Naive B cell (primary cell): Measurements from ENCODE around the gene ALOX12B. TPM values are rescaled to one million over a fixed set of nuclear protein-coding genes. Genes with fewer than 3 reads are reported as not detected.
"Not testable (repeated sequence)": the region's sequence is repeated elsewhere in the genome, so short reads cannot be mapped to it uniquely, and the experiment has no call there.

Source experiments
- ATAC-seq, 2 donors: fragments of 150-1000 bp; cut with Tn5 transposase; 2 replicates each; pipeline ENCODE4 v1.10.0; 2021; ENCODE audit warnings: low read depth in 2 of 2, mild to moderate bottlenecking in 2 of 2, moderate library complexity in 2 of 2
- DNase-seq: peaks from one replicate; pipeline ENCODE4 v3.0.0; 2022
- H3K27ac Mint-ChIP-seq, 6 donors: one replicate each; pipeline ENCODE4 v1.8.0; 2020 to 2022; ENCODE audit warnings: mild to moderate bottlenecking in 6 of 6, mixed read lengths in 6 of 6, moderate library complexity in 5 of 6, inconsistent platforms in 2 of 6
- H3K27me3 Mint-ChIP-seq, 3 donors: one replicate each; pipeline ENCODE4 v1.8.0; 2021 to 2022; ENCODE audit warnings: mixed read lengths in 3 of 3, mild to moderate bottlenecking in 1 of 3
- H3K36me3 Mint-ChIP-seq, 2 donors: one replicate each; pipeline ENCODE4 v1.8.0; 2020 to 2022; ENCODE audit warnings: mixed read lengths in 2 of 2, inconsistent platforms in 1 of 2, mild to moderate bottlenecking in 1 of 2
- H3K4me1 Mint-ChIP-seq, 3 donors: one replicate each; pipeline ENCODE4 v1.8.0; 2020 to 2022; ENCODE audit warnings: mixed read lengths in 3 of 3, inconsistent platforms in 1 of 3, mild to moderate bottlenecking in 1 of 3, moderate library complexity in 1 of 3
- H3K4me3 Mint-ChIP-seq, 8 donors: one replicate each; pipeline ENCODE4 v1.8.0; 2020 to 2022; ENCODE audit warnings: mild to moderate bottlenecking in 8 of 8, mixed read lengths in 8 of 8, moderate library complexity in 8 of 8, inconsistent platforms in 2 of 8
- H3K9me3 Mint-ChIP-seq, 7 donors: one replicate each; pipeline ENCODE4 v1.8.0; 2020 to 2022; ENCODE audit warnings: mixed read lengths in 7 of 7, mild to moderate bottlenecking in 5 of 7, inconsistent platforms in 2 of 7, moderate library complexity in 1 of 7
- polyA plus RNA-seq, 6 donors: library from polyadenylated mRNA; unstranded; fragments of 300-500 nt; fragmentation: Illumina TruSeq; gene quantifications; one replicate each; pipeline ENCODE4 v1.2.3, GENCODE V29; 2021; ENCODE audit warnings: low read depth in 6 of 6

ALOX12B gene
- polyA plus RNA-seq, 6 donors from 2014 or later, result 0.45 to 2.4 (median 1.1) TPM; not detected in 2

DNA sequence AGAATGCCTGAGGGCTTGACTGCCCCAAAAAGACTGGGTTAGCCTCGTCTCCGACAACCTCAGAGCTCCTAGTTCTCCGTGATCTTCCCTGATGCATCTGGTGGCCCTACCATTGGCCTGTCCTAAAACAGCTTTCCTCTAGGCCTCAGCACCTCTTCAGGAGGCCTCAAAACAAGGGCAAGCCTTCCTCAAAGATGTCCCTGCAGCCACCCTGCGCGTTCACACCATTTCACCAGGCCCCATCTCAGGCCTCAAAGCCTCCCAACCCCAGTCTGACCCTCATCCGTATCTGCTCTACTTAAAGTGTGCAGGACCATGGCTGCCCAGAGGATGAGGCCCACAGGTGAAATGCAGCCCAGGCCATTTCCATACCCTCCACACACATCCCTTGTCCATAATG lies 23.4 kb upstream of the ALOX12B start:
- peak overlapping the region in 4 of 8 donors; percentile 16 to 54 (median 40) for H3K4me3 Mint-ChIP-seq
- H3K9me3 Mint-ChIP-seq, result peaks cover 0 to 2% (median 0%) of the 10 kb centered on the region in 7 donors
- peaks cover 51 to 69% (median 55%) of the 10 kb centered on the region in 3 donors for H3K27me3 Mint-ChIP-seq
- no peaks in the 10 kb centered on the region for H3K36me3 Mint-ChIP-seq
- no peak for DNase-seq
- H3K27ac Mint-ChIP-seq, result peak overlapping the region in 2 of 6 donors; percentile 39 to 48
- ATAC-seq, result no peak
- H3K4me1 Mint-ChIP-seq, result peaks cover 0 to 8% (median 6%) of the 10 kb centered on the region in 3 donors

DNA sequence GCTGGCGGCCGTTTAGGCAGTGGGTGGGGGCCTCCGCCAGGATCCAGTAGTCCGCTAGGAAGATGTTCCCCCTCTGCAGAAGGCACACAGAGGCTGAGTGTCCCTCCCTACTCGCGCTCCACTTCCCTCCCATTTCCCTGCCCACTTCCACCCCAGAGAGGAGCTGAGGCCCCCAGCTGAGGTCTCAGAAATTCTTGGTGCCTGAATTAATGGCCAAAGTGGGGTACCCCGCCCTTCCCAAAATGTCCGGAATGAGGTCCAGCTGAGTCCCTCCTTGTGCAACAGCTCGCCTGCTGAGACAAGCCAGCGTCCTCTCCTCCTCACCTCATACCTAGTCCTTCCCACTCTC lies 22.9 kb upstream of the ALOX12B start:
- peak overlapping the region in 1 of 6 donors; percentile 48 for H3K27ac Mint-ChIP-seq
- H3K9me3 Mint-ChIP-seq, result peaks cover 0 to 2% (median 0%) of the 10 kb centered on the region in 7 donors
- H3K4me3 Mint-ChIP-seq, result peak overlapping the region in 3 of 8 donors; percentile 40 to 57 (median 54)

DNA sequence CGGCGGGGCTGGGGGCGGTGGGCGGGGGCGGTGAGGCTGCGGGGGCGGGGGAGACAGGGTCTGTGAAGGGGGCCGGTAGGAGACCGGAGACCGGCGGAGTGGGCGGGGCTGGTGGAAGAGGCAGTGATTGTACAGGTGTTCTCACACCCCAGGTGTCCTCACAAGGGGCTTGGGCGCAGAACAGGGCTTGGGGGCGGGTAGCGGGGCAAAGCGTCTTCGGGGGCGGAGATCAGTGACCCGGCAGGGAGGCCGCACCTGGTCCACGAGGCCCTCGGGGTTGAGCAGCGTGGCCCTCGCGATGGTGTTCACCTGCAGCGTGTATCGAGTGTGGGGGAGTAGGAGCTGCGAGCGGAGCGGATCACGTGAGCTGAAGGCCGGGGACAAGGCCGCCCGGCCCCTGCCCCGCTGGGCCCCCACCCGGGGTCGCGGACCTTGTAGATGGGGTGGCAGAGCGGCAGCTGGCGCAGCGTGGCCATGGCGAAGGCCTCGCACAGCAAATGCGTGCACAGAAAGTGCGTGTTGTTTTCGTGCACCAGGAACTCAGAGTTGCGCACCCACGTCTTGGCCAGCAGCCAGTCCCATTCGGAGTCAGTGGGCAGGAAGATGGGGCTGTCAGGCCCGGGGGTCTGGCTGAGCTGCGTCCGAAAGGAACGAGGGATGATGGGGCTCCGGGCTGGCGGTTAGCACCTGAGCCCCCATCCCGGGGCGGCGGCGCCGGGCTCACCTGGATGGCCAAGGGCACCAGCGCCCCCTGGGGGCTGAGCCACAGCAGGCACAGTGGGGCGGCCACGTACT lies 22.3 kb upstream of the ALOX12B start:
- ATAC-seq (peak; percentile 97 to 99), DNase-seq (peak; percentile 82)
- H3K27me3 Mint-ChIP-seq, result peaks cover 41 to 62% (median 47%) of the 10 kb centered on the region in 3 donors
- no peak overlapping the region for H3K27ac Mint-ChIP-seq
- peaks cover 0 to 8% (median 6%) of the 10 kb centered on the region in 3 donors for H3K4me1 Mint-ChIP-seq
- no peaks in the 10 kb centered on the region for H3K36me3 Mint-ChIP-seq
- H3K4me3 Mint-ChIP-seq, result peak overlapping the region in 6 of 8 donors; percentile 40 to 79 (median 54)
- H3K9me3 Mint-ChIP-seq, result peaks cover 0 to 2% (median 0%) of the 10 kb centered on the region in 7 donors

More for the DNA sequence above, 22.9 kb upstream of the ALOX12B start:
- no peaks in the 10 kb centered on the region for H3K36me3 Mint-ChIP-seq
- DNase-seq (no peak), ATAC-seq (no peak)
- peaks cover 0 to 8% (median 6%) of the 10 kb centered on the region in 3 donors for H3K4me1 Mint-ChIP-seq
- H3K27me3 Mint-ChIP-seq, result peaks cover 46 to 68% (median 52%) of the 10 kb centered on the region in 3 donors

DNA sequence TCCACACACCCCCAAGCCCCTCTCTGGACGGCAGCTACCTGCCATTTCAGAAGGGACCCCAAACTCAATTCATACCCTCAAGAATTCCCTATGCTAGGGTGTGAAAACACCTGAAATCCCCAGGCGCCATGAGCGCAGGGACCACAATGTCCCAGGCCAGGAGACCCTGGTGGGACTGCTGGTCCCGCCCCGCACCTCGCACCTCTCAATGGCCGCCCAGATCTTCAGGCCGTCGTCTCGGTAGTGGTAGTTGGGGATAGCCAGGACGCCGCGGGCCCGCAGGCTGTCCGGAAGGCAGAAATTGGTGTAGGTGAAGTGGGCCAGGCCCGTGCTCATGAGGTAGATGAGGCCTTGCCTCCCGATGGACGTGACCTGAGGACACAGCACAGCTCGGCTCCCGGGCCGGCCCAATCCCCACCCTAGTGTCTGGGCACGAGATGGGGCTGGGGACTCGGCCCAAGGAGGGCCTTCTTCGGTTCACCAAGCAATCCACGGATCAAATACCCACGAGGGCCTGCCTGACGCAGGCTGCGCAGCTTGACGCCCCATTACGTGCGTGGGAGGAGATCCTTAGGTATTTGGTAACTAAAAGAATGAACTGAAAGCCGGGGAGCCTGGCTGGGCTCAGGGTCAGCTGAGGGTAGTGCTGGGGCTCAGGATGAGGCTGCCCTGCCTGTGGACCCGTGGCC lies 21.6 kb upstream of the ALOX12B start:
- ATAC-seq (no peak), DNase-seq (no peak)
- Mint-ChIP-seq H3K4me3 (peak overlapping the region in 3 of 8 donors; percentile 40 to 63 (median 41)), H3K4me1 (peaks cover 0 to 8% (median 4%) of the 10 kb centered on the region in 3 donors), H3K9me3 (peaks cover 0 to 2% (median 0%) of the 10 kb centered on the region in 7 donors), H3K27ac (peak overlapping the region in 1 of 6 donors; percentile 12), H3K27me3 (peaks cover 35 to 54% (median 45%) of the 10 kb centered on the region in 3 donors), H3K36me3 (no peaks in the 10 kb centered on the region)

DNA sequence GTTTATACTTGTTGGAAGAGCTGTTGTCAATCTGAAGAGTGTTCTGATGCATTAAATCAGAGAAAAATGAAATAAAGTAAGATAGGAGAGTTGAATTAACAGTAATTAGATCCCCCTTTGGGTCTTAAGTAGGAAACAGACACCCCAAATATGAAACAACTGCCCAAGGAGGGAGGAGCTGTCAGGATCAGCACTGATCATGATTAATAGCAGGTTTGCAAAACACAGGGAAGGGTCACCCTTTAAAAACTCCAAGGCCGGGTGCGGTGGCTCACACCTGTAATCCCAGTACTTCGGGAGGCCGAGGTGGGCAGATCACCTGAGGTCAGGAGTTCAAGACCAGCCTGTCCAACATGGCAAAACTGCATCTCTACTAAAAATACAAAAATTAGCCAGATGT lies 19.5 kb upstream of the ALOX12B start:
- Mint-ChIP-seq H3K4me3 (peak overlapping the region in 1 of 8 donors; percentile 12), H3K27ac (peak overlapping the region in 1 of 6 donors; percentile 32), H3K27me3 (peaks cover 27 to 33% (median 33%) of the 10 kb centered on the region in 3 donors)
- H3K4me1 Mint-ChIP-seq, H3K9me3 Mint-ChIP-seq, ATAC-seq, DNase-seq, H3K36me3 Mint-ChIP-seq: not testable (repeated sequence)

DNA sequence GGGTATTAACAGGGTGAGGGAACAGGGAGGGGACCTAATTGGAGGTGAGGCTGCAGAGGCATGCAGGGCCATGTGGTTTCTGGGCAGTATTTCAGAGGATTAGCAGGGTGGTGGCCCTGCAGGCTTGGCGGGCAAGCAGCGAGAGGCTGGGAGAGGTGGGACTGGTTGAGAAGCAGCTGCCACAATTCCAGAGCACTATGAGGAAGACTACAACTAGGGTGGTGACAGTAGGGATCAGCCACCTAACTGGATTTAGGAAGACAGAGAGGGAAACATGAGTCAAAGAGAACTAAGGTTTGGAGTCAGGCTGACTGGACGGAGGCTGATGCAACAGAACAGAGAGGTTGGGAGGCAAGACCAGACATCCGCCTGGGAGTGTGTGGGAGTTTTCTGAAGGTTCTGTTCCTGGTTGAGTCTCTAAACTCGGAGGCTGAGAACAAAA lies 18.5 kb upstream of the ALOX12B start:
- Mint-ChIP-seq H3K27me3 (peaks cover 17 to 25% (median 23%) of the 10 kb centered on the region in 3 donors), H3K4me1 (peaks cover 0 to 6% (median under 1%) of the 10 kb centered on the region in 3 donors), H3K9me3 (no peaks in the 10 kb centered on the region), H3K4me3 (no peak overlapping the region), H3K36me3 (no peaks in the 10 kb centered on the region), H3K27ac (no peak overlapping the region)
- ATAC-seq (no peak), DNase-seq (no peak)

DNA sequence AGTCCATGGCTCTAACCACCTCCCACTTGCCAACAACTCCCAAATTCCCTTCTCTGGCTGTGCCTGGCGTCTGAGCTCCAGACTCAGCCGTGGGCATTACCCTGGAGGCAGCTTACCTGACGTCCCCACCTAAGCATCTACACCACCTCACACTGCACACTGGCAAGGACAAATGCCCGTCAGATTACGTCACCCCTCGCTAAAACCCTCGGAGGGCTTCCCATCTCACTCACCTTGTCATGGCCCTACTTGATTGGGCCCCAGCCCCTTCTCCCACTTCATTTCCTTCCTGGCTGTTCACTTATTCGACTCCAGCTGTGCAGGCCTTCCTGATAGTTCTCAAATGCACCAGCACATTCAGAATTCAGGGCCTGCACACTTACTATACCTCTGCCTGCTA lies 17.4 kb upstream of the ALOX12B start:
- H3K4me3 Mint-ChIP-seq, result no peak overlapping the region
- peak overlapping the region in 1 of 6 donors; percentile 12 for H3K27ac Mint-ChIP-seq

DNA sequence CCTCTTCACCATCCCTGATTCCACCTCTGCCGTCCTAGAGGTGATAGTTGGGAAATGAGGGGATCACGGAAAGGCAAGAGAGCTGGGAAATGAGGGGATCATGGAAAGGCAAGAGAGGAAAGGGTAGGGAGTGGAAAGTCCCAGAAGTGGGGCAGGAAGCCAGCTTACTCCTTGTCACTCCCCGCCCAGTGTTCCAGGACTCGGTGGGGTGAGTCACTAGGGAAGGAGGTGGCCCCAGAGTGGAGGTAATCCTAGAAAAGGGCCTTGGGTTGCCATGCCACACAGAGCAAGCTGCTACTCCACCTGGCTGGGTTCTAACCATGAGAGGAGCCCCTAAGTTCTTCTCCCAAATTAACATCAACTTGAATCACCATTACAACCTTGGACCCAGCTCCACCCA lies 16.0 kb upstream of the ALOX12B start:
- ATAC-seq (no peak), DNase-seq (no peak)
- H3K4me1 Mint-ChIP-seq, result peaks cover 0 to 4% (median 0%) of the 10 kb centered on the region in 3 donors
- no peak overlapping the region for H3K27ac Mint-ChIP-seq
- no peak overlapping the region for H3K4me3 Mint-ChIP-seq
- no peaks in the 10 kb centered on the region for H3K36me3 Mint-ChIP-seq
- H3K27me3 Mint-ChIP-seq, result peaks cover 8 to 21% (median 12%) of the 10 kb centered on the region in 3 donors
- no peaks in the 10 kb centered on the region for H3K9me3 Mint-ChIP-seq

More for the DNA sequence above, 17.4 kb upstream of the ALOX12B start:
- no peaks in the 10 kb centered on the region for H3K9me3 Mint-ChIP-seq
- H3K27me3 Mint-ChIP-seq, result peaks cover 12 to 21% (median 16%) of the 10 kb centered on the region in 3 donors
- ATAC-seq (no peak), DNase-seq (no peak)
- H3K36me3 Mint-ChIP-seq, result no peaks in the 10 kb centered on the region
- no peaks in the 10 kb centered on the region for H3K4me1 Mint-ChIP-seq

DNA sequence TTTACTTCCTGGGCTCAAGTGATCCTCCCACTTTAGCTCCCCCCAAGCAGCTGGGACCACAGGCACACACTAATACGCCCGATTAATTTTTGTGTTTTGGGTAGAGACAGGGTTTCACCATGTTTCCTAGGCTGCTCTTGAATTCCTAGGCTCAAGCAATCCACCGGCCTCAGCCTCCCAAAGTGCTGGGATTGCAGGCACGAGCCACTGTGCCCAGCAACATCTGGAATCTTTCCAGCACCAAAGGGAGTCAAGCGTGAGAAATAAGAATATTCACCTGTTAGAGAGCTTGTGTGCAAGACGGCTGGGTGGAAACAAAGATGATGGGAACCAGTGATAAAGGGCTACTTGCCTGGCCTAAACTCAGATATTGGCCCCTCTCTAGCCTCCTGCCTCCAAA lies 14.2 kb upstream of the ALOX12B start:
- H3K36me3 Mint-ChIP-seq, result no peaks in the 10 kb centered on the region
- H3K4me3 Mint-ChIP-seq, result no peak overlapping the region
- ATAC-seq (no peak), DNase-seq (no peak)
- H3K4me1 Mint-ChIP-seq, result peaks cover 0 to 4% (median 0%) of the 10 kb centered on the region in 3 donors
- H3K27me3 Mint-ChIP-seq, result peaks cover 11 to 17% (median 12%) of the 10 kb centered on the region in 3 donors
- no peak overlapping the region for H3K27ac Mint-ChIP-seq
- no peaks in the 10 kb centered on the region for H3K9me3 Mint-ChIP-seq

DNA sequence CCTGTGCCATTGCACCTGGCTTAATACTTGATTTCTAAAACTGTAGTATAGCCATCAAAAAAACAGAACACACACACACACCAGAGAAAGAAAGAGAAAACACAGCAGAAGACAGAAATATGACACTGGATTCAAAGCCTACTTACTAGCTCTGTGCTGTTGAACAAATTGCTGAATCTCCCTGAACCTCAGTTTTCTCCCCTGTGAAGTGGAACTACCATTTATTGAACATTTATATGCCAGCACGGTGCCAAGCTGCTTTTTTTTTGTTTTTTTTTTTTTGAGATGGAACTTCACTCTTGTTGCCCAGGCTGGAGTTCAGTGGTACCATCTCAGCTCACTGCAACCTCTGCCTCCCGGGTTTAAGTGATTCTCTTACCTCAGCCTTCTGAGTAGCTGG lies 13.2 kb upstream of the ALOX12B start:
- H3K36me3 Mint-ChIP-seq, result no peaks in the 10 kb centered on the region
- ATAC-seq (no peak), DNase-seq (no peak)
- no peak overlapping the region for H3K27ac Mint-ChIP-seq
- no peaks in the 10 kb centered on the region for H3K9me3 Mint-ChIP-seq
- H3K4me3 Mint-ChIP-seq, result no peak overlapping the region
- H3K4me1 Mint-ChIP-seq, result peaks cover 0 to 4% (median 0%) of the 10 kb centered on the region in 3 donors
- peaks cover 10 to 20% (median 15%) of the 10 kb centered on the region in 3 donors for H3K27me3 Mint-ChIP-seq

DNA sequence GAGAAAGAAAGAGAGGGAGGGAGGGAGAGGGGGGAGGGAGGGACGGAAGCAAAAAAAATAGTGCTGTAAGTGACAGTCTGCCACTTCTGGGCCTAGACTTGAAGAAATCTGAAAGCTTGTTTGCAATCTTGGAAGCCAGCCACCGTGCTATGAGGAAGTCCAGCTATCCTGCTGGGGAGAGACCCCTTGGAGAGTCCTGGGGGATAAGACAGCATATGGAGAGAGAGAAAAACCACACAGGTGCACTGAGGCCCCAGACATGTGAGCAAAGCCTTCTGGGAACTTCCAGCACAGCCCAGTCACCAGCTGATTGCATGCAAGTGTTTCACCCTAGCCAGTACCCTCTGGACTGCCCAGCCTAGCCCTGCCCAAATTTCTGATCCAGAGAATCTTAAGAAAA lies 12.6 kb upstream of the ALOX12B start:
- no peaks in the 10 kb centered on the region for H3K9me3 Mint-ChIP-seq
- no peaks in the 10 kb centered on the region for H3K36me3 Mint-ChIP-seq
- peaks cover 10 to 22% (median 18%) of the 10 kb centered on the region in 3 donors for H3K27me3 Mint-ChIP-seq
- H3K4me3 Mint-ChIP-seq, result no peak overlapping the region
- no peak for DNase-seq
- peak overlapping the region in 1 of 6 donors; percentile 39 for H3K27ac Mint-ChIP-seq
- peaks cover 0 to 4% (median 0%) of the 10 kb centered on the region in 3 donors for H3K4me1 Mint-ChIP-seq
- ATAC-seq, result no peak

DNA sequence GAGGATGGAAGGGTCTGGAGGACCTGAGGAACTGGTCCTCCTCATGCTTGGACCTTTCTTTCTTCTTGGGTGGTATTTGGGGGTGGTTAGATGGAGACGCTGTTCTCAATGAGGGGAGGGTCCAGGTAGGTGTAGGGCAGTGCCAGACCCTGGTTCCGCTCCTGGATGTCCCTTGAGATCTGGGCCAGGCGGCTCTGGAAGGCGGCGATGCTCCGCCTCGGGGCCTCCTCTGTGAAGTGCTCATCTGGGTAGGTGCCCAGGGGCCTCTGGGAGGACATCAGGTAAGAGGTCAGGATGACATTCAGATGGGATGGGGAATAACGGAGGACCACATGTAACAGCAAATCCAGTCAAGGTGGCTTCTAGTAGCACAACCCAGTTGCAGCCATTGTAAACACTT lies 9.0 kb upstream of the ALOX12B start:
- Mint-ChIP-seq H3K4me3 (no peak overlapping the region), H3K4me1 (peaks cover 7 to 25% (median 9%) of the 10 kb centered on the region in 3 donors), H3K36me3 (no peaks in the 10 kb centered on the region), H3K27me3 (peaks cover 10 to 30% (median 13%) of the 10 kb centered on the region in 3 donors), H3K27ac (no peak overlapping the region), H3K9me3 (no peaks in the 10 kb centered on the region)
- DNase-seq (no peak), ATAC-seq (no peak)

DNA sequence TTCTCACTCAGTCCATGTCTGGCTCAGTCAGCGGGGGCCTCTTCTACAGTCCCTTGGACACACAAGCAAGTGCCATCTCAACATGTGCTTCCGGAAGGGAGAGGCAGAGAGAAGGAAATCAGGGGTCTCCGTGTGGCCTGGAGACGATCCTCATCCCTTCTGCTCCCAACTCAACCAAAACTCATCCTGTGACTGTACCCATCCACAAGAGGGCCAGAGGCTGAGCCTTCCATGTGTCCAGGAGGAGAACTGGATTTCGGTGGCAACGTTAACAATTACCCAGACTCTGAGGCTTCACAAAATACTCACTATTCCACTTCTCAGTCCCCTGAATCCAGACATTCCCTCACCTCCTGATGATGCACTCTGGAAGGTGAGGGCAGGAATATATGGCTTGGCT lies 7.8 kb upstream of the ALOX12B start:
- H3K27ac Mint-ChIP-seq, result peak overlapping the region in 1 of 6 donors; percentile 42
- H3K36me3 Mint-ChIP-seq, result no peaks in the 10 kb centered on the region
- peaks cover 10 to 30% (median 13%) of the 10 kb centered on the region in 3 donors for H3K27me3 Mint-ChIP-seq
- H3K9me3 Mint-ChIP-seq, result no peaks in the 10 kb centered on the region
- peaks cover 19 to 36% (median 21%) of the 10 kb centered on the region in 3 donors for H3K4me1 Mint-ChIP-seq
- ATAC-seq (no peak), DNase-seq (no peak)
- H3K4me3 Mint-ChIP-seq, result no peak overlapping the region
